ENCODE measurements around the gene COQ7.
A peak's percentile ranks its signal among the peaks of the same experiment; 100 is the strongest.

DNA sequence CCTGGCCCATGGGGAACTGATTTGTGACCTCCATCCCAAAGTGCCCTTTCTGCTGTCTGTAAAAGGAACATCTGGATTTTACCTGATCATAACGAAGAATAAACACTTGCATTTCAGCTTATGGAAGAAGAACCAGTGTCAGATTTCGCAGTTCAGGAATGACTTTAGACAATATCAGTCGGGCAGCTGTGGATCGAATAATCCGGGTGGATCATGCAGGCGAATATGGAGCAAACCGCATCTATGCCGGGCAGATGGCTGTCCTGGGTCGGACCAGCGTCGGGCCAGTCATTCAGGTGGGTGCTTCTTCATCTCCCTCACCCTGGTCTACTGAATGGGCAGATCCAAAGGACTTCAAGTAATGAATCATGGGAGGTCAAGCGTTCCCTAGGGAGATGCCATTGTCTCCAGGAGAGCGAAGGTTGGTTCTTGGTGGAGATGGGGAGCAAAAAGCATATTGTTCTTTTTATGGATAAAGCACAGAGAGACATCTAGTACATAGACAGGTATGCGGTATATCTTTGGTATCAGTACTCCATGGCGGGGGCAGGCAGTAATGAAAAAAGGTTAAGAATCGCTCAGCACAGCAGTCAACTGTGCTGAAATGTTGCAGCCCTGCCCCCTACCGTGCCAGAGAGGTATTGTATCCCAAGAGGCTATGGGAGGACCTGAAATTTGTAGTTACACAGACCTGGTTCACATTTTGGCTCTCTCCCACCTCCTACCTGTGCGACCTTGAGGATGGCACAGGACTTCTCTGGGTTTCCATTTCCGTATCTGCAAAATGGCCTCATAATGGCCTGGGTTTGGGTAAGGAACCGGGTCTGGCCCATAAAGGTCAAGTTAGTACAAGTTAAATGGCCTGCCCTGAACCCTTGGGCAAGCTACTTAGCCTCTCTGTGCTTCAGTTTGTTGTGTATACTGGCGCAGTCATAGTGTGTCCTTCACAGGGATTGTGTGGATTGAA is 4.7 kb downstream of the COQ7 start:
- TF ChIP-seq CTCF (IDR thresholded peaks at IDR 0.05) (peak in 1 of 3 donors; percentile 26), POLR2A (IDR thresholded peaks at IDR 0.05) (no peak)

Data from lower leg skin (tissue), 3 donors.